HEK293T (cell line): Measurements from ENCODE around the gene PIWIL1.

Experiments
- CTCF ChIA-PET: fragments of 350-600 bp; formaldehyde crosslinking; extraction: SDS; loops from one replicate; lab custom pipeline; 2021; ENCODE audit warnings: antibody characterized with exemption, inconsistent platforms; lab: Yijun Ruan, JAX
- POLR2A ChIA-PET: fragments of 350-600 bp; formaldehyde crosslinking; extraction: SDS; loops from one replicate; lab custom pipeline; 2020; ENCODE audit warnings: antibody characterized with exemption, inconsistent platforms; lab: Yijun Ruan, JAX
- DNase-seq: peaks from one replicate; pipeline ENCODE4 v3.0.0; 2012; ENCODE audit warnings: mixed read lengths; ENCODE audit errors: extremely low spot score
- ARNT ChIP-seq: fragments of 450-650 bp; IDR thresholded peaks from 2 replicates; pipeline ENCODE4 v1.6.1; 2017; ENCODE audit warnings: mild to moderate bottlenecking
- BHLHE40 ChIP-seq: fragments of 450-650 bp; IDR thresholded peaks from 2 replicates; pipeline ENCODE4 v1.6.1; 2016; ENCODE audit warnings: mild to moderate bottlenecking, moderate library complexity, borderline replicate concordance
- CTBP1 ChIP-seq: fragments of 450-650 bp; IDR thresholded peaks from 2 replicates; pipeline ENCODE4 v1.6.1; 2016; ENCODE audit warnings: borderline replicate concordance
- ELF4 ChIP-seq: fragments of 450-650 bp; IDR thresholded peaks from 2 replicates; pipeline ENCODE4 v1.6.1; 2017; ENCODE audit warnings: antibody characterized with exemption
- FOXA1 ChIP-seq: fragments of 450-650 bp; IDR thresholded peaks from 2 replicates; pipeline ENCODE4 v1.6.1; 2016; ENCODE audit warnings: mild to moderate bottlenecking
- FOXK2 ChIP-seq: fragments of 450-650 bp; IDR thresholded peaks from 2 replicates; pipeline ENCODE4 v1.6.1; 2016; ENCODE audit warnings: mild to moderate bottlenecking
- FOXM1 ChIP-seq: fragments of 450-650 bp; IDR thresholded peaks from 2 replicates; pipeline ENCODE4 v1.6.1; 2017; ENCODE audit warnings: mild to moderate bottlenecking, borderline replicate concordance
- HDGF ChIP-seq: fragments of 450-650 bp; IDR thresholded peaks from 2 replicates; pipeline ENCODE4 v1.6.1; 2017; ENCODE audit warnings: antibody characterized with exemption, borderline replicate concordance
- L3MBTL2 ChIP-seq: fragments of 450-650 bp; conservative IDR thresholded peaks from 2 replicates; pipeline ENCODE4 v1.6.1; 2016; ENCODE audit warnings: mild to moderate bottlenecking
- LEF1 ChIP-seq: fragments of 450-650 bp; IDR thresholded peaks from 2 replicates; pipeline ENCODE4 v1.6.1; 2017; ENCODE audit warnings: mild to moderate bottlenecking, borderline replicate concordance
- NFRKB ChIP-seq: fragments of 450-650 bp; IDR thresholded peaks from 2 replicates; pipeline ENCODE4 v1.6.1; 2016; ENCODE audit warnings: mild to moderate bottlenecking, moderate library complexity
- SP1 ChIP-seq: fragments of 450-650 bp; IDR thresholded peaks from 2 replicates; pipeline ENCODE4 v1.6.1; 2017
- SUZ12 ChIP-seq: fragments of 450-650 bp; IDR thresholded peaks from 2 replicates; pipeline ENCODE4 v1.6.1; 2016; ENCODE audit warnings: mild to moderate bottlenecking
- TARDBP ChIP-seq: fragments of 450-650 bp; IDR thresholded peaks from 2 replicates; pipeline ENCODE4 v1.6.1; 2016
- ZNF384 ChIP-seq: fragments of 450-650 bp; IDR thresholded peaks from 2 replicates; pipeline ENCODE4 v1.6.1; 2016
- TF ChIP-seq, protein P1 (sequence below): fragments of 450-650 bp; IDR thresholded peaks from 2 replicates; pipeline ENCODE4 v1.6.1; 2016

PIWIL1 gene

DNA sequence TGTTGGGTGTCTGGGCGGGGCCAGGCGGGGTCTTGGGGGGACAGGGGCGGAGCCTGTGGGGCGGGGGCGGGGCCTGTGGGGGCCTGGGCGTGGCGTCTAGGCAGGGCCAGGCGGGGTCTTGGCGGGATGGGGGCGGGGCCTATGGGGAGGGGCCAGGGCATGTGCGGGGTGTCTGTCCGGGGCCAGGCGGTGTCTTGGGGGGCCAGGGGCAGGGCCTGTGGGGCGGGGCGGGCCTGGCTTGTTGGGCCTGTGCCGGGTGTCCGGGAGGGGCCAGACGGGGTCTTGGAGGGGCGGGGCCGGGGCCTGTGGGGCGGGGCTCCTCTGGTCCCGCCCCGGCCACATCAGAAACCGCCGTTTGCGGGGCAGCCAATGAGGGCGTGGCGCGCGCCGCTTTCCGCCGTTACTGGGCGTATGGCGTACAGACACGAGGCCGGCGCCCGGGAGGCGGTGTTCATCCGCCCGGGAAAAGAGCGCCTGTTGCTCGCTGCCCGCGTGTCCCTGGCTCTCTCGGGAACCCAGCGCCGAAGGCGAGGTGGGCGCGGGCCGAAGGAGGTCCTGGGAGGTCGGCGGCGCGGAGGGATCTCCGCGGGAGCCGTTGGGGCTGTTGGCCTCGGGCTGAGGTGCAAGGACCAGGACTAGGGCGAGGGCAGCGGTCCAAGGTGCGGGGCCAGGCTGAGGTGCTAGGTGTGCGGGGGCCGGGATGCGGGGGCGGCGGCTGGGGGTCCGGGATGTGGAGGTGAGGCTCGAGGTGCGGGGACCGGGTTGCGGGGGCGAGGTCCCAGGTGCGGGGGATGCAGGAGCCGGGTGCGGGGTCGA is at the start of gene PIWIL1:
Gene PIWIL1 (plus strand): TSS at position 400 of the 816 bp plus-strand sequence. CDS start 4,705 bp downstream, outside the sequence.
- TF ChIP-seq SUZ12 (no peak), HDGF (no peak), SP1 (no peak), BHLHE40 (no peak), FOXA1 (no peak), ELF4 (no peak), ZNF384 (no peak), TARDBP (no peak), CTBP1 (no peak)
- TF ChIP-seq, protein P1, sequence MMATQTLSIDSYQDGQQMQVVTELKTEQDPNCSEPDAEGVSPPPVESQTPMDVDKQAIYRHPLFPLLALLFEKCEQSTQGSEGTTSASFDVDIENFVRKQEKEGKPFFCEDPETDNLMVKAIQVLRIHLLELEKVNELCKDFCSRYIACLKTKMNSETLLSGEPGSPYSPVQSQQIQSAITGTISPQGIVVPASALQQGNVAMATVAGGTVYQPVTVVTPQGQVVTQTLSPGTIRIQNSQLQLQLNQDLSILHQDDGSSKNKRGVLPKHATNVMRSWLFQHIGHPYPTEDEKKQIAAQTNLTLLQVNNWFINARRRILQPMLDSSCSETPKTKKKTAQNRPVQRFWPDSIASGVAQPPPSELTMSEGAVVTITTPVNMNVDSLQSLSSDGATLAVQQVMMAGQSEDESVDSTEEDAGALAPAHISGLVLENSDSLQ = no peak
- ChIA-PET POLR2A (no interaction called here), CTCF (interaction anchor here (0.5 kb wide), 1 partner anchor 67 kb away, joined by 4 read pairs; no protein-coding TSS in a partner anchor)
- no peak for DNase-seq

DNA sequence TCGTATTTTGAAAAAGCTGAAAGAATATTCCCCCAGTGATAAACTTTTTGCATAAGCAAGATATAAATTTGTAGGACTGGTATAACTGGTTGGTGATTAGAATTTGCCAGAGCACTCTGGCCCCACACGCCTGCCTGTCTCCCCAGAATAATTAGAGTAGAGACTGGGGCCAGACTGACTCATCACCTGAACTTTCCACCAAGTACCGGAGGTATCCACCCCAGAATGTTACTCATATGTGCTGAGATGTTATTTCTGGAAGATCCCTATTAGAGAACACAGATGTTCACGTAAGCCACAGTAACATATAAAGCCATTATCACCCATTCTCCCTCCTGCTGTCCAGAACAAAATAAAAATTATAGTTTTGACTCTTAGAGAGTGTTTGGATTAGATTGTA is 49.5 kb upstream of the PIWIL1 start:
- POLR2A ChIA-PET = no interaction called here
- CTCF ChIA-PET = interaction anchor here (0.6 kb wide), 1 partner anchor 67 kb away, joined by 3 read pairs; no protein-coding TSS in a partner anchor
- TF ChIP-seq ZNF384 (no peak), LEF1 (no peak), NFRKB (no peak), FOXK2 (no peak), SUZ12 (no peak), ARNT (no peak), BHLHE40 (no peak), CTBP1 (no peak), HDGF (no peak), L3MBTL2 (no peak), ELF4 (no peak), FOXM1 (no peak), FOXA1 (no peak)
- TF ChIP-seq, protein P1 = no peak
- no peak for DNase-seq

DNA sequence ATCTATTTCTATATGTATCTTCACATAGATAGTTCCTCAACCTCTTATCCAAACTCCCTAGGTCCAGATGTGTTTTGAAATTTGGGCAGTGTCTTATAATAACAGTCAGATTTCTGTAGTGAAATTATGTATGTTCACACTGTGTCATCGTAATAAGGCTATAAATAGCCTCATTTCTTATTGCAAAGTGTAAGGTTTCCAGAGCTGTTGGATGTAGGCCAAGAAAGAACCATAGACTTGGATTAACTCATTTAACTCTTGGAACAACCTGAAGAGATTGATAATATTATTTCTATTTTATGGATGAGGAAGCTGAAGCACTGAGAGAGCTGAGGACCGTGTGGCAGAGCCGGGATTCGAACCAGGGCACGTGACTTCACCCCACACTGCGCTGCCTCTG is 49.0 kb upstream of the PIWIL1 start:
- CTCF ChIA-PET = no interaction called here
- POLR2A ChIA-PET = no interaction called here
- TF ChIP-seq ARNT (no peak), SP1 (no peak), CTBP1 (no peak), ELF4 (no peak), FOXA1 (no peak), FOXM1 (no peak), L3MBTL2 (no peak), HDGF (no peak), BHLHE40 (no peak), NFRKB (no peak), FOXK2 (no peak), TARDBP (no peak), LEF1 (no peak), SUZ12 (no peak), ZNF384 (no peak)
- TF ChIP-seq, protein P1 = no peak
- DNase-seq = no peak

DNA sequence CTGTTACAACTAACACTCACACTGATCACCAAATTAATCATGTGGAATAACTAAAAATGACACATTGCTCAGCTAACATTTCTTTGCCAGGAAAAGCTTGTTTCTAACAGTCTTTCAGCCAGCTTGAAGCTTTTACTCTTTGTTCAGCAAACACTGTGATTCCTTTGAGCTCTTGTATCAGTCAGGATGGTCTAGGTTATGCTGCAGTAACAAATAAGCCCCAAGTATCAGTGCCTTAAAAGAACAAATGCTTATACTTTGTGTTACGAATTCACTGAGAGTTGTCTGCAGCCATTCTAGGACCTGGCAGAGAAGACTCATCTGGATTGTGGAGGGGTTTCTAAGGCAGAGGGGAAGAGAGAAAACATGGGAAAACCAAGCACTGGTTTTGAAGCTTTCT is 47.6 kb upstream of the PIWIL1 start:
- ChIA-PET CTCF (no interaction called here), POLR2A (no interaction called here)
- DNase-seq = no peak
- TF ChIP-seq FOXA1 = no peak
- no peak for TF ChIP-seq BHLHE40
- TF ChIP-seq TARDBP = no peak
- no peak for TF ChIP-seq SP1
- TF ChIP-seq FOXM1 = no peak

DNA sequence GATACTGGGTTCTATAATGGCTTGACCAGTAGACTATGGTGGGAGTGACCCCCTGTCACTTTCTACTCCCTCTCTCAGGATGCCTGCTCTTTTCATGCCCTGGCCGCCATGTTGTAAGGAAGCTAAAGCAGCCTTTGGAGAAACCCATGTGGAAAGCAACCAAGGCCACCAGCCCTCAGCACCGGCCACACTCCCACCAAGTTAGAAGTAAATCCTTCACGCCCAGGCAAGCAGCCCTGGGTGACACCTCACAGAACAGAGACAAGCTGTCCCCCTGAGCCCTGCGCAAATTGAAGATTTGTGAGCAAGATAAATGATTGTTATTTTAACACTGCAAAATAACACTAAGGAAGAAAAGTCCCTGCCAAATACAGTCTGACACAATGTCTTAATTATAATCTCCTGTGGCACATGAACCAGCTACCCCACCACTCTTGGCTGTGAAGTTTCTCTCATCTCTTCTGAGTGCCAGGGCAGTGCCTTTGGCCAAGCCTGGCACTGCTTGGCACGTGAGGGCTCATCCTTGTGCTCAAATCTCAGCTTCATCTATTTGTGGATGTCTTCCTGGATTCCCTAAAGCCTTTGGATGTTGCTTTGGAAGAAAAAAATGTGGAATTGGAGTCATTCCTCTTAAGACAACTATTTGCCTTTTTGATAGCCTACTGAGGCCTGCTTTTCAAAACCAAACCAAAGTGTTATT is 39.2 kb upstream of the PIWIL1 start:
- POLR2A ChIA-PET = no interaction called here
- TF ChIP-seq SUZ12 (no peak), CTBP1 (no peak), ARNT (no peak), TARDBP (no peak), L3MBTL2 (no peak), BHLHE40 (no peak), FOXA1 (no peak), ELF4 (no peak), FOXM1 (no peak), ZNF384 (no peak), LEF1 (no peak), NFRKB (no peak), SP1 (no peak), HDGF (no peak), FOXK2 (no peak)
- TF ChIP-seq, protein P1 = no peak
- CTCF ChIA-PET = interaction anchor here (0.5 to 0.7 kb wide), 2 partner anchors 17 to 18 kb away, joined by 3 read pairs; no protein-coding TSS in a partner anchor
- DNase-seq = no peak
